SK-N-SH (cell line): ENCODE measurements around the gene CBX7.

Experiments
- CHD2 ChIP-seq: fragments of 150-350 bp; IDR thresholded peaks from 2 replicates; pipeline ENCODE4 v1.6.1; 2018; ENCODE audit warnings: low read length; ENCODE audit not compliant: partially characterized antibody
- GABPA ChIP-seq: IDR thresholded peaks from 2 replicates; pipeline ENCODE4 v1.4.0; 2012; ENCODE audit warnings: low read depth, mild to moderate bottlenecking
- GATA2 ChIP-seq: sonication (generic); formaldehyde crosslinking; IDR thresholded peaks from 2 replicates; pipeline ENCODE4 v1.5.0; 2020; ENCODE audit warnings: mild to moderate bottlenecking, missing genetic modification reagents
- POLR2AphosphoS5 ChIP-seq: IDR thresholded peaks from 2 replicates; pipeline ENCODE4 v1.6.1; 2012; ENCODE audit warnings: low read depth, low read length
- RCOR1 ChIP-seq: fragments of 150-350 bp; IDR thresholded peaks from 2 replicates; pipeline ENCODE4 v1.6.1; 2017; ENCODE audit warnings: antibody characterized with exemption, low read length
- TEAD4 ChIP-seq: IDR thresholded peaks from 2 replicates; pipeline ENCODE4 v1.4.0; 2012; ENCODE audit warnings: mild to moderate bottlenecking, borderline replicate concordance; ENCODE audit not compliant: insufficient read depth
- YY1 ChIP-seq: IDR thresholded peaks from 2 replicates; pipeline ENCODE4 v1.4.0; 2012; ENCODE audit warnings: low read depth, mild to moderate bottlenecking
- TF ChIP-seq, protein P1 (sequence below): fragments of 200-600 bp; sonication (generic); IDR thresholded peaks from 2 replicates; pipeline ENCODE4 v1.6.1; 2017; ENCODE audit warnings: antibody characterized with exemption, mild to moderate bottlenecking, moderate library complexity

DNA sequence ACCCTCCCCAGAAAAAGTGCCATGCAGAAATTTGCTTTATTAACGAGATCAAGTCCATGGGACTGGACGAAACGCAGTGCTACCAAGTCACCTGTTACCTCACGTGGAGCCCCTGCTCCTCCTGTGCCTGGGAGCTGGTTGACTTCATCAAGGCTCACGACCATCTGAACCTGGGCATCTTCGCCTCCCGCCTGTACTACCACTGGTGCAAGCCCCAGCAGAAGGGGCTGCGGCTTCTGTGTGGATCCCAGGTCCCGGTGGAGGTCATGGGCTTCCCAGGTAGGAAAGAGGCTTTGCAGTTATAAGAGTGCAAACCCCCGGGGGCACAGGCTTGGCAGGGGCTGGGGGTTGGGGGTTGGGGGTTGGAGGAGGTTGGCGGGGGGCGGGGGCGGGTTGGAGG is 51.3 kb downstream of the CBX7 start:
- TF ChIP-seq, protein P1, sequence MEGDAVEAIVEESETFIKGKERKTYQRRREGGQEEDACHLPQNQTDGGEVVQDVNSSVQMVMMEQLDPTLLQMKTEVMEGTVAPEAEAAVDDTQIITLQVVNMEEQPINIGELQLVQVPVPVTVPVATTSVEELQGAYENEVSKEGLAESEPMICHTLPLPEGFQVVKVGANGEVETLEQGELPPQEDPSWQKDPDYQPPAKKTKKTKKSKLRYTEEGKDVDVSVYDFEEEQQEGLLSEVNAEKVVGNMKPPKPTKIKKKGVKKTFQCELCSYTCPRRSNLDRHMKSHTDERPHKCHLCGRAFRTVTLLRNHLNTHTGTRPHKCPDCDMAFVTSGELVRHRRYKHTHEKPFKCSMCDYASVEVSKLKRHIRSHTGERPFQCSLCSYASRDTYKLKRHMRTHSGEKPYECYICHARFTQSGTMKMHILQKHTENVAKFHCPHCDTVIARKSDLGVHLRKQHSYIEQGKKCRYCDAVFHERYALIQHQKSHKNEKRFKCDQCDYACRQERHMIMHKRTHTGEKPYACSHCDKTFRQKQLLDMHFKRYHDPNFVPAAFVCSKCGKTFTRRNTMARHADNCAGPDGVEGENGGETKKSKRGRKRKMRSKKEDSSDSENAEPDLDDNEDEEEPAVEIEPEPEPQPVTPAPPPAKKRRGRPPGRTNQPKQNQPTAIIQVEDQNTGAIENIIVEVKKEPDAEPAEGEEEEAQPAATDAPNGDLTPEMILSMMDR, result no peak
- TF ChIP-seq POLR2AphosphoS5 (no peak), RCOR1 (no peak), GATA2 (CRISPR knock-in tag) (no peak), CHD2 (no peak), YY1 (no peak), GABPA (no peak), TEAD4 (no peak)
